ENCODE measurements around the gene CTDSPL2. TPM values are rescaled to one million over a fixed set of nuclear protein-coding genes. Genes with fewer than 3 reads are reported as not detected.
"Not testable (repeated sequence)": the region's sequence is repeated elsewhere in the genome, so short reads cannot be mapped to it uniquely, and the experiment has no call there.

CTDSPL2 gene
- total RNA-seq, 1 donor from 2014 or later: 66.0 TPM

DNA sequence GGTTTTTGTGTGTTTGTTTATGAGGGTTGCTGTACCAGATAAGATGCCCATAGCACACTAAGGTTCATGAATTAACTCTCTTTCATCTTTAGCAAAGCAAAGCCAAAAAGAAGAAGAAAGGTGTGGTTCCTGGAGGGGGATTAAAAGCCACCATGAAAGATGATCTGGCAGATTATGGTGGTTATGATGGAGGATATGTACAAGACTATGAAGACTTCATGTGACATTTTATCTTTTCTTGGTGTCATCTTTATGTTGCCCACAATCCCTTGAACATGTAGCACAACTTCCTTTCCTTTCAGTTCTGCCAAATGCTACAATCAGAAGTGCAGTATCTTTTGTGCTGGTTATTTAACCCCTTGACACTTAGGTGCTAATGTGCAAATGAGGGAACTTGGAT, 133.5 kb downstream of the CTDSPL2 start:
- intact Hi-C loops (cut with micrococcal nuclease); H3K27me3 Mint-ChIP-seq (ENCODE audit: insufficient read depth); H3K9me3 Mint-ChIP-seq; H3K4me3 Mint-ChIP-seq; DNase-seq (ENCODE audit: low spot score); H3K27ac Mint-ChIP-seq: not testable (repeated sequence)
- peaks cover 20% of the 10 kb centered on the region for H3K4me1 Mint-ChIP-seq (ENCODE audit: low read depth)
- H3K36me3 Mint-ChIP-seq (ENCODE audit: low read depth): peaks cover 58% of the 10 kb centered on the region

DNA sequence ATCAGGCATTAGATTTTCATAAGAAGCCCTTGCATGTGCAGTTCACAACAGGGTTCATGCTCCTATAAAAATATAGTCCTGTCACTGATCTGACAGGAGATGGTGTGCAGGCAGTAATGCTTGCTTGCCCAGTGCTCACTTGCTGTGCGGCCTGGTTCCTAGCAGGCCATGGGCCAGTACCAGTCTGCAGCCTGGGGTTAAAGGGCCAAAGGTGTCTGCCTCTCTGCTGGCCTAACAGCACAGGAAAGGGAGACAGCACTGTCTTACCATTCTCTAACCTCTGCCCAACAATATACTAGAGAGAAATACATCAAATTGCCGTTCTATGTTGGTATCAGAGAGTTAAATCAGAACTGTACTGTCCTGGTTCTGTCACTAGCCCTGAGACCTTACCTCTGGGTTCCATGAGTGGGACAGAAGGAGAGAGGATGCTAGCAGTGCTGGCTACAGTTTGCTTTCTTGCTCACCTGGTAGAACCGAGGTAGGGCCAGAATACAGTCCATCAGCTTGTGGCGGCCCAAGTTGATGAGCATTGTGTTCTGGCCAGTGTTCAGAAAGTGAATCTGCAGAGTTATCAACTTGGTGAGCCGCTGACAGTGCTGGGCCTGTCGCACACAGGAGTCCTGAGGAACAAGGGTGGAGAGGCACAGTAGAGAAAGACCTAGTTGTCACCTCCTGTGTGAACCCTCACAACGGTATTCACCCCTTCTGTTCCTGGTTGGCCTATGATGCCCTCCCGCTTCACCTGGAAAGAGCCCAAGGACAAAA, 138.1 kb downstream of the CTDSPL2 start:
- Mint-ChIP-seq H3K4me1 (ENCODE audit: low read depth) (peaks cover 12% of the 10 kb centered on the region), H3K27me3 (ENCODE audit: insufficient read depth) (no peaks in the 10 kb centered on the region), H3K36me3 (ENCODE audit: low read depth) (peaks cover 56% of the 10 kb centered on the region), H3K4me3 (no peak overlapping the region), H3K27ac (no peak overlapping the region), H3K9me3 (no peaks in the 10 kb centered on the region)
- no peak for DNase-seq (ENCODE audit: low spot score)
- intact Hi-C loops (cut with micrococcal nuclease): no loop called here

DNA sequence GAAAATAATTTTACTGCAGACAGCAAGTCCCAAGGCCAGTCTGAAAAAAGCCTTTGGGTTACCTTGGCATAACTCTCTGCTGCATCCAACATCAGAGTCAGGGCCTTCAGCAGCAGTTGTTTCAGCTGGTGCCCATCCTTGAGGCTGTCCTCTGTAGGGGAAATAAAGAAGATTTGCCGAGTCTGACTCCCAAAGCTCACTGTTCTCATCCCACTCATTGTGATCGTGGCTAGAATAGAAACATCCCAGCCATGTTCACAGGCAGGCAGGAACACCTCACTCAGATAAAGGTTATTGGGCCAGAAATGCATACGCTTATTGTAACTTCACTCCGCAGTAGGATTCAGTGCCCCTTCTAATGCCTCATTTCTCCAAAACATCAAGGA, 138.7 kb downstream of the CTDSPL2 start:
- no peak overlapping the region for H3K4me3 Mint-ChIP-seq
- H3K27ac Mint-ChIP-seq: no peak overlapping the region
- no peaks in the 10 kb centered on the region for H3K9me3 Mint-ChIP-seq
- peaks cover 51% of the 10 kb centered on the region for H3K36me3 Mint-ChIP-seq (ENCODE audit: low read depth)
- no peaks in the 10 kb centered on the region for H3K27me3 Mint-ChIP-seq (ENCODE audit: insufficient read depth)
- intact Hi-C loops (cut with micrococcal nuclease): no loop called here
- peaks cover 6% of the 10 kb centered on the region for H3K4me1 Mint-ChIP-seq (ENCODE audit: low read depth)
- DNase-seq (ENCODE audit: low spot score): no peak

DNA sequence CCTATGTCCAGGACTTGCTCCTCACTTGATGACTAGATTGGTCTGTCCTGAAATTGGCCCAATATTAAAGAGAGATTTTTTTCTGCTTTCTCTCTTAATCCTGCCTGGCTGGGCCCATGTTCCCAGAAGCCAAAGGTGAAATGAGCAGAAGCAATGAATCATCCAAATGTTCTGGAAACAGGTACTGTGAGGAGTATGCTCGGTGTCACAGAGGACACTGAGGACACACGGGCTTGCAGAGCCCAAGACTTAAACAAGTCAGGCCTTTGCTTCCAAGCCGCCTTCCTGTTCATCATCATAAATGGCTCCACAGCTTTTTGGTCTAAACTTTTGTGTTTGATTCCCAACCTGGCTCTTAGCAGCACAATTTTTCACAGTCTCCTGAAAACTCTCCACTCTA, 140.9 kb downstream of the CTDSPL2 start:
- H3K27me3 Mint-ChIP-seq (ENCODE audit: insufficient read depth): no peaks in the 10 kb centered on the region
- no peaks in the 10 kb centered on the region for H3K9me3 Mint-ChIP-seq
- no peaks in the 10 kb centered on the region for H3K4me1 Mint-ChIP-seq (ENCODE audit: low read depth)
- no peak overlapping the region for H3K27ac Mint-ChIP-seq
- H3K36me3 Mint-ChIP-seq (ENCODE audit: low read depth): peaks cover 51% of the 10 kb centered on the region
- intact Hi-C loops (cut with micrococcal nuclease): no loop called here
- H3K4me3 Mint-ChIP-seq: no peak overlapping the region
- no peak for DNase-seq (ENCODE audit: low spot score)

DNA sequence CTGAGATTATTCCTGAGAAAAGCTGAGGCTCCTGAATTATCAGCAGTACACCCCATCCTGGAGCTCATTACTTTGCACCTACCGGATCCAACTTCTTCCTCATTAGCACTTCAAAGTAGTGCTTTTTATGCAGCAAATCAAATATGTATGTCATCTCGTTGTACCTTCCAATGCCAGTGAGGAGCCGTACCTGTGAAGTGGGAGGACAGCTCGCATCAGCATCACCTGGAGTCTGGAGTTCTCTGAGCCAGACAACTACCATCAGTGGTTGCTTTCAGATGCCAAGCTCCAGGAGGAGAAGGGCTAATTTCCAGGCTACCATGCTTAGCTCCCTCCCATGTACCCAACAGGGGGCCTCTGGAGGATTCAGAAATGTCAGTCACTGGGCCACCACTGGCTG, 141.9 kb downstream of the CTDSPL2 start:
- Mint-ChIP-seq H3K27me3 (ENCODE audit: insufficient read depth) (no peaks in the 10 kb centered on the region), H3K9me3 (no peaks in the 10 kb centered on the region), H3K4me3 (no peak overlapping the region), H3K27ac (no peak overlapping the region), H3K4me1 (ENCODE audit: low read depth) (peaks cover under 1% of the 10 kb centered on the region), H3K36me3 (ENCODE audit: low read depth) (peaks cover 47% of the 10 kb centered on the region)
- no peak for DNase-seq (ENCODE audit: low spot score)
- intact Hi-C loops (cut with micrococcal nuclease): no loop called here

DNA sequence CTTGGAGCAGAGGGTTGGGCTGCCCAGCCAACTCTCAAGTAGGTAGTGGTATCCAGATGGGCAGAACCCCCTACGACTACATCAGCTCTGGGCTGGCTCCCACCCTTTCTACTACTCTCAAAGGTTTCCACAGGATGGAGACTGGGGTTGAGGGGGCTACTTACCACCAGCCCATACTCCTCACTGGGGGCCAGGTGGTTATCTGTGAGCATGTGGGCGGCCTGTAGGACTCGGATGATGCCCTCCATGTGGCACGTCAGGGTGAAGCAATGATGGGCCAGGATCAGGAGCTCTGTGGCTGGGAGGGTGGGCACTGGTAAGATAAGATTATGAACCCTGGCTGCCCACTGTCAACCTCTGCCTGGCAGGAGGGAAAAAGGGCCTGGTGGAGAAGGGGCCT, 142.9 kb downstream of the CTDSPL2 start:
- Mint-ChIP-seq H3K27me3 (ENCODE audit: insufficient read depth) (no peaks in the 10 kb centered on the region), H3K36me3 (ENCODE audit: low read depth) (peaks cover 45% of the 10 kb centered on the region), H3K9me3 (no peaks in the 10 kb centered on the region), H3K27ac (no peak overlapping the region), H3K4me1 (ENCODE audit: low read depth) (peaks cover 11% of the 10 kb centered on the region), H3K4me3 (no peak overlapping the region)
- intact Hi-C loops (cut with micrococcal nuclease): no loop called here
- DNase-seq (ENCODE audit: low spot score): no peak

DNA sequence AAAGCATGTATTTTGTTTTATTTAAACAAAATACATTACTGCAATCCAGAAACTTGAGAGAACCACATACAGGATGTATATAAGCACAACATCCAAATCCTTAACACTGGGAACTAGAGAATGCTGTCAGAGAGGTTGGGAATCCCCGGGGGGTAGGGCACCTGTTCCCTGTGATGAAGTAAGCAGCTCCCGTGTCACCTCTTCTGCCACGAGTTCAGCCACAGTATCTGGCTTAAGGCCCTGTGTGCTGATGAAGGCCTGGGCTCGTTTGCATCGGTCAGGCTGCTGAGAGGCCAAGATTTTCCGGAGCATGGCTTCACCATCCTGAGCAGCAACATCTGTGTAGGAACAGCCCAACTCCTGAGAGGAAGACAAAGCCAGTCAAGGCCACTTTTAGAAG, 146.0 kb downstream of the CTDSPL2 start:
- H3K4me3 Mint-ChIP-seq: no peak overlapping the region
- no peaks in the 10 kb centered on the region for H3K9me3 Mint-ChIP-seq
- H3K27ac Mint-ChIP-seq: peak overlapping the region; percentile 40
- DNase-seq (ENCODE audit: low spot score): no peak
- no peaks in the 10 kb centered on the region for H3K27me3 Mint-ChIP-seq (ENCODE audit: insufficient read depth)
- H3K36me3 Mint-ChIP-seq (ENCODE audit: low read depth): peaks cover 25% of the 10 kb centered on the region
- intact Hi-C loops (cut with micrococcal nuclease): no loop called here
- peaks cover 13% of the 10 kb centered on the region for H3K4me1 Mint-ChIP-seq (ENCODE audit: low read depth)

DNA sequence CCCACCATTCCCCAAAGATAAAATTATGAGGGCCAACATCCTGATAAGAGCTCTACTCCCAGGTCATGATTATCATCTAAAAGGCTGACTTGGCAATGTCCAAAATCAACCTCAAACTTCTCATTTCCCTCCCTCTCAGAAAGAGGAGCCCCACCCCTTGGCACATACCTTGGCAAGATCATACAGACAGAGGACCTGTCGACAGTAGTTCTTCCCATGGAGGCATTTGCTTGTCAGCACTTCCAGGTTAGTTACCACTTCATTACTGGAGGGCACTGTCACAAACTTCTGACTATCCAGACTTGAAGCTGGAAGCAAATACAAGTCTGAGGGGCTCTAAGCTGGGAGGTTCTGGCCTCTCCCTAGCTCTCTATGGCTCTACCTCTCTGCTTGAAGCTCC, 147.3 kb downstream of the CTDSPL2 start:
- H3K9me3 Mint-ChIP-seq: no peaks in the 10 kb centered on the region
- no peaks in the 10 kb centered on the region for H3K27me3 Mint-ChIP-seq (ENCODE audit: insufficient read depth)
- H3K4me1 Mint-ChIP-seq (ENCODE audit: low read depth): peaks cover 22% of the 10 kb centered on the region
- intact Hi-C loops (cut with micrococcal nuclease): loop anchor here (5.0 kb wide), 1 partner anchor 448 kb away; the partner anchor contains the start of gene SORD
- H3K36me3 Mint-ChIP-seq (ENCODE audit: low read depth): peaks cover 23% of the 10 kb centered on the region
- no peak overlapping the region for H3K4me3 Mint-ChIP-seq
- H3K27ac Mint-ChIP-seq: peak overlapping the region; percentile 34
- no peak for DNase-seq (ENCODE audit: low spot score)

Other genes starting within 250 kb of the CTDSPL2 start
- not detected in 2 replicates for gene FRMD5, start 232.4 kb upstream of the CTDSPL2 start, total RNA-seq
- 52.4 and 54.3 TPM in 2 replicates for gene GOLM2, start 138.9 kb upstream of the CTDSPL2 start, total RNA-seq
- 163 and 168 TPM in 2 replicates for gene EIF3J, start 109.5 kb downstream of the CTDSPL2 start, total RNA-seq
- gene SPG11, start 236.0 kb downstream of the CTDSPL2 start, total RNA-seq: 65.2 and 70.4 TPM in 2 replicates